GM23338 (cell line): ENCODE results near the gene OR6P1. TPM values are rescaled to one million over a fixed set of nuclear protein-coding genes. Genes with fewer than 3 reads are reported as not detected.

Source experiments
- ATAC-seq: fragments of 200-7000 bp; cut with Tn5 transposase; 3 replicates; pipeline ENCODE4 v1.9.1; 2020
- DNase-seq: peaks from one replicate; pipeline ENCODE4 v3.0.0-alpha.2; 2015; ENCODE audit warnings: low spot score
- H2AFZ ChIP-seq: fragments of 200-600 bp; sonication (generic); 2 replicates; pipeline ENCODE4 v1.8.0; 2016; ENCODE audit warnings: antibody characterized with exemption, mild to moderate bottlenecking, moderate library complexity
- H3F3A ChIP-seq: fragments of 200-600 bp; sonication (generic); replicated peaks from 2 replicates; pipeline ENCODE4 v1.8.0; 2017; ENCODE audit warnings: antibody characterized with exemption, mixed run types, low read depth
- H3K27ac ChIP-seq: fragments of 200-600 bp; sonication (generic); 2 replicates; pipeline ENCODE4 v1.6.1; 2016; ENCODE audit warnings: low read depth
- H3K27me3 ChIP-seq: fragments of 200-600 bp; sonication (generic); 2 replicates; pipeline ENCODE4 v1.8.0; 2016; ENCODE audit warnings: mild to moderate bottlenecking, mixed run types, moderate library complexity; ENCODE audit not compliant: insufficient read depth
- H3K36me3 ChIP-seq: fragments of 200-600 bp; sonication (generic); 2 replicates; pipeline ENCODE4 v1.8.0; 2016; ENCODE audit warnings: mild to moderate bottlenecking; ENCODE audit not compliant: insufficient read depth
- H3K4me1 ChIP-seq: fragments of 200-600 bp; sonication (generic); 2 replicates; pipeline ENCODE4 v1.8.0; 2016; ENCODE audit warnings: mild to moderate bottlenecking, moderate library complexity; ENCODE audit not compliant: insufficient read depth
- H3K4me2 ChIP-seq: fragments of 200-600 bp; sonication (generic); 2 replicates; pipeline ENCODE4 v1.7.1; 2017; ENCODE audit warnings: mixed run types
- H3K4me3 ChIP-seq: fragments of 200-600 bp; sonication (generic); 2 replicates; pipeline ENCODE4 v1.6.1; 2016; ENCODE audit warnings: mixed run types
- H3K79me2 ChIP-seq: fragments of 200-600 bp; sonication (generic); replicated peaks from 2 replicates; pipeline ENCODE4 v1.8.0; 2017; ENCODE audit warnings: mild to moderate bottlenecking; ENCODE audit not compliant: insufficient read depth
- H3K9me2 ChIP-seq: fragments of 200-600 bp; sonication (generic); 2 replicates; pipeline ENCODE4 v1.8.0; 2017; ENCODE audit not compliant: insufficient read depth
- H4K20me1 ChIP-seq: fragments of 200-600 bp; sonication (generic); replicated peaks from 2 replicates; pipeline ENCODE4 v1.8.0; 2017; ENCODE audit warnings: mild to moderate bottlenecking; ENCODE audit not compliant: insufficient read depth
- H3K27ac Mint-ChIP-seq: 2 replicates; pipeline ENCODE4 v1.8.0; 2020; ENCODE audit warnings: inconsistent platforms, mild to moderate bottlenecking, moderate library complexity, mixed read lengths
- H3K27me3 Mint-ChIP-seq: 3 replicates; pipeline ENCODE4 v1.8.0; 2022; ENCODE audit warnings: low read depth, mild to moderate bottlenecking, moderate library complexity, mixed read lengths, inconsistent platforms; ENCODE audit not compliant: insufficient read depth, poor library complexity
- H3K36me3 Mint-ChIP-seq: 3 replicates; pipeline ENCODE4 v1.8.0; 2021; ENCODE audit warnings: low read depth, mild to moderate bottlenecking, inconsistent platforms, moderate library complexity, mixed read lengths
- H3K4me1 Mint-ChIP-seq: 3 replicates; pipeline ENCODE4 v1.8.0; 2020; ENCODE audit warnings: mild to moderate bottlenecking, inconsistent platforms, mixed read lengths
- H3K4me3 Mint-ChIP-seq: 3 replicates; pipeline ENCODE4 v1.8.0; 2021; ENCODE audit warnings: moderate library complexity, mild to moderate bottlenecking, inconsistent platforms, mixed read lengths
- H3K9me3 Mint-ChIP-seq: 3 replicates; pipeline ENCODE4 v1.8.0; 2020; ENCODE audit warnings: moderate library complexity, mild to moderate bottlenecking, inconsistent platforms, mixed read lengths
- CREB1 ChIP-seq: fragments of 250-450 bp; sonication (Bioruptor Pico); IDR thresholded peaks from 2 replicates; pipeline ENCODE4 v1.5.0; 2020; ENCODE audit warnings: low read depth, mild to moderate bottlenecking, moderate library complexity
- EZH2 ChIP-seq: fragments of 200-600 bp; sonication (generic); IDR thresholded peaks from one replicate; pipeline ENCODE4 v1.8.0; 2017; ENCODE audit warnings: antibody characterized with exemption, mild to moderate bottlenecking, low read depth; ENCODE audit not compliant: unreplicated experiment
- EZH2phosphoT487 ChIP-seq: fragments of 200-600 bp; sonication (generic); IDR thresholded peaks from one replicate; pipeline ENCODE4 v1.8.1; 2018; ENCODE audit warnings: antibody characterized with exemption; ENCODE audit not compliant: unreplicated experiment
- JUNB ChIP-seq: IDR thresholded peaks from one replicate; pipeline ENCODE4 v1.6.1; 2016; ENCODE audit warnings: antibody characterized with exemption; ENCODE audit not compliant: unreplicated experiment
- NANOG ChIP-seq: IDR thresholded peaks from 2 replicates; pipeline ENCODE4 v1.6.1; 2016; ENCODE audit warnings: antibody characterized with exemption, borderline replicate concordance
- POLR2AphosphoS5 ChIP-seq: IDR thresholded peaks from 2 replicates; pipeline ENCODE4 v1.6.1; 2016; ENCODE audit warnings: antibody characterized with exemption, low read depth
- ZNF114 ChIP-seq: fragments of 250-450 bp; sonication (Bioruptor Pico); IDR thresholded peaks from 2 replicates; pipeline ENCODE4 v1.5.0; 2020; ENCODE audit warnings: mild to moderate bottlenecking, moderate library complexity
- ZNF331 ChIP-seq: fragments of 250-450 bp; sonication (Bioruptor Pico); IDR thresholded peaks from 2 replicates; pipeline ENCODE4 v1.5.0; 2020; ENCODE audit warnings: low read depth, mild to moderate bottlenecking, moderate library complexity
- polyA plus RNA-seq: library from polyadenylated mRNA; unstranded; fragments of >200 nt; fragmentation: Nextera tagmentation; extraction: Ambion mirVana; gene quantifications from 2 replicates; pipeline ENCODE4 v1.2.1, GENCODE V29; 2016
- total RNA-seq: library from RNA; depleted of rRNA; stranded (reverse); fragments of >200 nt; shearing (Covaris generic); gene quantifications from 2 replicates; pipeline ENCODE4 v1.2.3, GENCODE V29; 2014
- TF ChIP-seq, protein P1 (sequence below): IDR thresholded peaks from 2 replicates; pipeline ENCODE4 v1.6.1; 2016; ENCODE audit warnings: antibody characterized with exemption
- TF ChIP-seq, protein P2 (sequence below), 2 experiments: fragments of 200-600 bp in 1 of 2; sonication (generic) in 1 of 2; conservative IDR thresholded peaks; 2 replicates each; pipeline versions ENCODE4 v1.5.1 to v1.6.1; 2016 to 2017; ENCODE audit warnings: antibody characterized with exemption in 2 of 2, low read depth in 2 of 2, mild to moderate bottlenecking in 2 of 2, moderate library complexity in 1 of 2
- TF ChIP-seq, protein P3 (sequence below): IDR thresholded peaks from one replicate; pipeline ENCODE4 v1.6.1; 2018; ENCODE audit warnings: antibody characterized with exemption; ENCODE audit not compliant: unreplicated experiment

OR6P1 gene
- total and polyA plus RNA-seq, 2 experiments from 2014 or later = not detected

DNA sequence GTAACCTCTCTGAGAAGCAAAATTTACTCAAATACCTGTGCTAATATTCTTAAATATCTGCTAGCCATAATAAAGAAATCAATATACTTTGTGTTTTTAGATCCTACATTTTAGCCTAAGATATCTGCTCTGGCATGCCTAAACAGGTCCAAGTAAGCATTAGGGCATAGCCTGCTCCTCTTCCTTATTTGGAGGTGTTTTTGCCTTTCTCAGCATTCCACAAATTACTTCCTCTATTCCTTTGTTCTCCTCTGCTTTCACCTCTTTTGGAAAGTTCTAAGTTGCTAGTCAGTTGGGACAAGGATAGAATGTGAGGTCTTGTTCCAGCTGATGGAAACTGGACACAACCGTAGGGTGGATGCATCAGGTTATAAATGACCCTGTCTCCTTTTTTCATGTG, 16.6 kb upstream of the OR6P1 start (continued):
- TF ChIP-seq CREB1 (CRISPR knock-in tag) = no peak
- TF ChIP-seq, protein P1, sequence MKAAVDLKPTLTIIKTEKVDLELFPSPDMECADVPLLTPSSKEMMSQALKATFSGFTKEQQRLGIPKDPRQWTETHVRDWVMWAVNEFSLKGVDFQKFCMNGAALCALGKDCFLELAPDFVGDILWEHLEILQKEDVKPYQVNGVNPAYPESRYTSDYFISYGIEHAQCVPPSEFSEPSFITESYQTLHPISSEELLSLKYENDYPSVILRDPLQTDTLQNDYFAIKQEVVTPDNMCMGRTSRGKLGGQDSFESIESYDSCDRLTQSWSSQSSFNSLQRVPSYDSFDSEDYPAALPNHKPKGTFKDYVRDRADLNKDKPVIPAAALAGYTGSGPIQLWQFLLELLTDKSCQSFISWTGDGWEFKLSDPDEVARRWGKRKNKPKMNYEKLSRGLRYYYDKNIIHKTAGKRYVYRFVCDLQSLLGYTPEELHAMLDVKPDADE = no peak
- TF ChIP-seq EZH2phosphoT487 = no peak
- TF ChIP-seq NANOG = no peak
- TF ChIP-seq JUNB = no peak
- no peak for TF ChIP-seq POLR2AphosphoS5
- TF ChIP-seq, protein P2, sequence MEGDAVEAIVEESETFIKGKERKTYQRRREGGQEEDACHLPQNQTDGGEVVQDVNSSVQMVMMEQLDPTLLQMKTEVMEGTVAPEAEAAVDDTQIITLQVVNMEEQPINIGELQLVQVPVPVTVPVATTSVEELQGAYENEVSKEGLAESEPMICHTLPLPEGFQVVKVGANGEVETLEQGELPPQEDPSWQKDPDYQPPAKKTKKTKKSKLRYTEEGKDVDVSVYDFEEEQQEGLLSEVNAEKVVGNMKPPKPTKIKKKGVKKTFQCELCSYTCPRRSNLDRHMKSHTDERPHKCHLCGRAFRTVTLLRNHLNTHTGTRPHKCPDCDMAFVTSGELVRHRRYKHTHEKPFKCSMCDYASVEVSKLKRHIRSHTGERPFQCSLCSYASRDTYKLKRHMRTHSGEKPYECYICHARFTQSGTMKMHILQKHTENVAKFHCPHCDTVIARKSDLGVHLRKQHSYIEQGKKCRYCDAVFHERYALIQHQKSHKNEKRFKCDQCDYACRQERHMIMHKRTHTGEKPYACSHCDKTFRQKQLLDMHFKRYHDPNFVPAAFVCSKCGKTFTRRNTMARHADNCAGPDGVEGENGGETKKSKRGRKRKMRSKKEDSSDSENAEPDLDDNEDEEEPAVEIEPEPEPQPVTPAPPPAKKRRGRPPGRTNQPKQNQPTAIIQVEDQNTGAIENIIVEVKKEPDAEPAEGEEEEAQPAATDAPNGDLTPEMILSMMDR (conservative IDR thresholded peaks at IDR 0.05; ENCODE audit: low read depth in 2 of 2) = no peak

DNA sequence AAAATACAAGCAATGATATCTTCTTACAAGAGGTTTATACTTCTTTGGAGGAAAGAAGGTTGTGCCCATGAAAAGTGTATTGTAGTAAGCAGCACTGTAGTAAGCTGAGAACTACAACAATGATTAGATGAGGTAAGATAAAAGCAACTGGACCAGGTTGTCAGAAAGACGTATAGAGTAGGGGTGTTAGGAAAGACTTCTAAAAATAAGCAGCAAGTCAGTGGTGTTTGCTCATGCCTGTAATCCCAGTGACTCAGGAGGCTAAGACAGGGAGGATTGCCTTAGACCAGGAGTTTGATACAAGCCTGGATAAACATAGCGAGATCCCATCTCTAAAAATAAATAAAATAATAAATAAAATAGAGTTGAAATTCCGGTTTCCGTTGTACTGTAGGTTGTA, 13.6 kb upstream of the OR6P1 start:
- no peaks in the 10 kb centered on the region for H3K79me2 ChIP-seq
- H3K27ac ChIP-seq = no peak overlapping the region
- no peak overlapping the region for H3K4me3 ChIP-seq
- no peaks in the 10 kb centered on the region for H3K4me1 ChIP-seq
- H3K9me3 Mint-ChIP-seq = peaks cover 15% of the 10 kb centered on the region
- no peaks in the 10 kb centered on the region for H4K20me1 ChIP-seq
- H3K27me3 Mint-ChIP-seq = peaks cover under 1% of the 10 kb centered on the region
- H3K36me3 ChIP-seq = peaks cover 4% of the 10 kb centered on the region; the same call in 1 of the 2 replicates
- DNase-seq = no peak
- H3K27me3 ChIP-seq = no peaks in the 10 kb centered on the region
- H3K27ac Mint-ChIP-seq = no peak overlapping the region
- H3K9me2 ChIP-seq = no peaks in the 10 kb centered on the region
- ATAC-seq = no peak
- H3K4me3 Mint-ChIP-seq = no peak overlapping the region
- H3F3A ChIP-seq = no peaks in the 10 kb centered on the region
- no peak overlapping the region for H3K4me2 ChIP-seq
- peaks cover 8% of the 10 kb centered on the region; the same call in 2 of the 3 replicates for H3K36me3 Mint-ChIP-seq
- H2AFZ ChIP-seq = no peak overlapping the region
- TF ChIP-seq, protein P3, sequence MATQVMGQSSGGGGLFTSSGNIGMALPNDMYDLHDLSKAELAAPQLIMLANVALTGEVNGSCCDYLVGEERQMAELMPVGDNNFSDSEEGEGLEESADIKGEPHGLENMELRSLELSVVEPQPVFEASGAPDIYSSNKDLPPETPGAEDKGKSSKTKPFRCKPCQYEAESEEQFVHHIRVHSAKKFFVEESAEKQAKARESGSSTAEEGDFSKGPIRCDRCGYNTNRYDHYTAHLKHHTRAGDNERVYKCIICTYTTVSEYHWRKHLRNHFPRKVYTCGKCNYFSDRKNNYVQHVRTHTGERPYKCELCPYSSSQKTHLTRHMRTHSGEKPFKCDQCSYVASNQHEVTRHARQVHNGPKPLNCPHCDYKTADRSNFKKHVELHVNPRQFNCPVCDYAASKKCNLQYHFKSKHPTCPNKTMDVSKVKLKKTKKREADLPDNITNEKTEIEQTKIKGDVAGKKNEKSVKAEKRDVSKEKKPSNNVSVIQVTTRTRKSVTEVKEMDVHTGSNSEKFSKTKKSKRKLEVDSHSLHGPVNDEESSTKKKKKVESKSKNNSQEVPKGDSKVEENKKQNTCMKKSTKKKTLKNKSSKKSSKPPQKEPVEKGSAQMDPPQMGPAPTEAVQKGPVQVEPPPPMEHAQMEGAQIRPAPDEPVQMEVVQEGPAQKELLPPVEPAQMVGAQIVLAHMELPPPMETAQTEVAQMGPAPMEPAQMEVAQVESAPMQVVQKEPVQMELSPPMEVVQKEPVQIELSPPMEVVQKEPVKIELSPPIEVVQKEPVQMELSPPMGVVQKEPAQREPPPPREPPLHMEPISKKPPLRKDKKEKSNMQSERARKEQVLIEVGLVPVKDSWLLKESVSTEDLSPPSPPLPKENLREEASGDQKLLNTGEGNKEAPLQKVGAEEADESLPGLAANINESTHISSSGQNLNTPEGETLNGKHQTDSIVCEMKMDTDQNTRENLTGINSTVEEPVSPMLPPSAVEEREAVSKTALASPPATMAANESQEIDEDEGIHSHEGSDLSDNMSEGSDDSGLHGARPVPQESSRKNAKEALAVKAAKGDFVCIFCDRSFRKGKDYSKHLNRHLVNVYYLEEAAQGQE = no peak
- TF ChIP-seq ZNF114 = no peak
- TF ChIP-seq EZH2 = no peak
- TF ChIP-seq EZH2phosphoT487 = no peak
- TF ChIP-seq, protein P1 = no peak
- no peak for TF ChIP-seq ZNF331 (CRISPR knock-in tag)
- TF ChIP-seq CREB1 (CRISPR knock-in tag) = no peak
- no peak for TF ChIP-seq POLR2AphosphoS5
- no peaks in the 10 kb centered on the region for H3K4me1 Mint-ChIP-seq
